GM21737 (cell line): ENCODE results near the gene MLYCD.

Experiments
- ATAC-seq: cut with Tn5 transposase; IDR thresholded peaks from one replicate; pipeline ENCODE4 v1.9.1; 2021; ENCODE audit warnings: mild to moderate bottlenecking, moderate library complexity; ENCODE audit not compliant: unreplicated experiment

Gene MLYCD

GRCh38 chr16:83953796-83954576 lies 55.1 kb downstream of the MLYCD start:
- no peak for ATAC-seq

GRCh38 chr16:83954577-83955016 lies 55.7 kb downstream of the MLYCD start:
- ATAC-seq, result no peak

- no peak for ATAC-seq
These were observed 56.6 kb downstream of the MLYCD start for GRCh38 chr16:83955218-83956130.

GRCh38 chr16:83956336-83957289 lies 57.7 kb downstream of the MLYCD start:
- ATAC-seq, result no peak

- ATAC-seq, result no peak
These were observed 58.5 kb downstream of the MLYCD start for GRCh38 chr16:83957296-83957855.

GRCh38 chr16:83958137-83958845 lies 59.4 kb downstream of the MLYCD start:
- no peak for ATAC-seq

GRCh38 chr16:83958846-83959565 lies 60.1 kb downstream of the MLYCD start:
- ATAC-seq, result no peak

GRCh38 chr16:83959656-83960434 lies 60.9 kb downstream of the MLYCD start:
- ATAC-seq, result no peak

- ATAC-seq, result no peak
These were observed 61.8 kb downstream of the MLYCD start for GRCh38 chr16:83960521-83961249.

GRCh38 chr16:83961591-83961990 lies 62.7 kb downstream of the MLYCD start:
- ATAC-seq, result no peak

GRCh38 chr16:83963277-83964119 lies 64.6 kb downstream of the MLYCD start:
- ATAC-seq, result no peak

- no peak for ATAC-seq
These were observed 65.9 kb downstream of the MLYCD start for GRCh38 chr16:83964684-83965443.

GRCh38 chr16:83965444-83966152 lies 66.7 kb downstream of the MLYCD start:
- ATAC-seq, result no peak

GRCh38 chr16:83966153-83966696 lies 67.3 kb downstream of the MLYCD start:
- ATAC-seq, result no peak

- no peak for ATAC-seq
These were observed 68.2 kb downstream of the MLYCD start for GRCh38 chr16:83967091-83967490.
